HEK293 (cell line): ENCODE results near the gene IGLON5.

Source experiments
- KLF16 ChIP-seq: fragments of 450-650 bp; formaldehyde crosslinking; IDR thresholded peaks from 2 replicates; pipeline ENCODE4 v1.5.1; 2017; ENCODE audit warnings: missing biosample characterization, missing genetic modification characterization
- KLF8 ChIP-seq: fragments of 450-650 bp; formaldehyde crosslinking; IDR thresholded peaks from 2 replicates; pipeline ENCODE4 v1.5.1; 2016; ENCODE audit warnings: missing biosample characterization, missing genetic modification characterization
- PATZ1 ChIP-seq: fragments of 450-650 bp; formaldehyde crosslinking; IDR thresholded peaks from 2 replicates; pipeline ENCODE4 v1.5.1; 2016; ENCODE audit warnings: missing biosample characterization, missing genetic modification characterization
- ZNF10 ChIP-seq: fragments of 450-650 bp; formaldehyde crosslinking; IDR thresholded peaks from 2 replicates; pipeline ENCODE4 v1.5.1; 2017; ENCODE audit warnings: missing biosample characterization, missing genetic modification characterization
- ZNF114 ChIP-seq: fragments of 450-650 bp; formaldehyde crosslinking; IDR thresholded peaks from 2 replicates; pipeline ENCODE4 v1.5.0; 2017; ENCODE audit warnings: missing biosample characterization, missing genetic modification characterization
- ZNF37A ChIP-seq: fragments of 450-650 bp; IDR thresholded peaks from 2 replicates; pipeline ENCODE4 v1.5.1; 2018; ENCODE audit warnings: missing biosample characterization, missing genetic modification characterization
- ZSCAN16 ChIP-seq: fragments of 450-650 bp; formaldehyde crosslinking; IDR thresholded peaks from 2 replicates; pipeline ENCODE4 v1.5.1; 2016; ENCODE audit warnings: missing biosample characterization, missing genetic modification characterization
- TF ChIP-seq, protein P1 (sequence below): sonication (generic); formaldehyde crosslinking; IDR thresholded peaks from 2 replicates; pipeline ENCODE4 v1.8.1; 2022; ENCODE audit warnings: mild to moderate bottlenecking, moderate library complexity, missing genetic modification reagents
- TF ChIP-seq, protein P2 (sequence below): fragments of 450-650 bp; formaldehyde crosslinking; IDR thresholded peaks from 2 replicates; pipeline ENCODE4 v1.5.1; 2016; ENCODE audit warnings: missing biosample characterization, missing genetic modification characterization
- TF ChIP-seq, protein P3 (sequence below): fragments of 450-650 bp; formaldehyde crosslinking; optimal IDR thresholded peaks from 2 replicates; pipeline ENCODE3; 2016; ENCODE audit warnings: missing biosample characterization, mild to moderate bottlenecking, missing genetic modification characterization

DNA sequence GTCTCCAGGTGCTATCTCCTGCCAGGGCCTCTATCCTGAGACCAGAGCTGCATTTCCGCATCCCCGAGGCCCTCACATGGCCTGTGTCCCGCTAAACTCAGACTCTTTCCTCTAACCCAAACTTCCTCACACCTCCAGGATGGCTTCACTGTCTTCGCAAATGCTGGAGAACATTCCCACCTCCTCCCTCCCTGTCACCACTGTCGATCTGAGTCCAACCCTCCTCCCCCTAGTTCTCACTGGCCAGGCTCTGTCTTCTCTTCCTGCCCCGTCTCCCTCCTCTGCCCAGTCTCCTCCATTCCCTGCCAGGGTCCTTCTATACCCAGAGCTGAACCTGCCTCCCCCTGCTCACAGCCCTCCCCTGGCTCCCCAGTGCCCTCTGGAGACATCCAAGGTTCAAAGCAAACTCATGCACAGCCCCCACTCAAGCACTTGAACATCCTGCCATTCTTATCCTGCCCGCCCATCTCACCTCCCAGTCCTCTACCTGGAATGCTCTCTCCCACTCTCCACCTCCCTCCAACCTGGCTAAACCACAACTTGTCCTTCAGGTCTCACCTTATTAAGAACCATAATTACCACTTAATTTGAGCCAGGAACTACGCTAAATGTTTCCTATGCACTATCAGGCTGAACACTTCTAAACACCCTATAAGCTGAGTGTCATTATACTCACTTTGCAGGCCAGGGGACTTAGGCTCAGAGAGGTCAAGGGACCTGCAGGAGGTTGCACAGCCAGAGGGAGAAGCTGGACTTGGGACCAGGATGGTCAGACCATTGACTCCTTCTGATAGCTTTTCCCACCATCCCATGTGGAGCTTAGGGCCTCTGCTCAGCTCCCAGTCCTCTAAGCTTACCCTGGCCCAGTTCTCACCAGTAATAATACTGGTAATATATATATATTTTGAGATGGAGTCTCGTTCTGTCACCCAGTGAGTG lies 31.5 kb downstream of the IGLON5 start:
- TF ChIP-seq, protein P1, sequence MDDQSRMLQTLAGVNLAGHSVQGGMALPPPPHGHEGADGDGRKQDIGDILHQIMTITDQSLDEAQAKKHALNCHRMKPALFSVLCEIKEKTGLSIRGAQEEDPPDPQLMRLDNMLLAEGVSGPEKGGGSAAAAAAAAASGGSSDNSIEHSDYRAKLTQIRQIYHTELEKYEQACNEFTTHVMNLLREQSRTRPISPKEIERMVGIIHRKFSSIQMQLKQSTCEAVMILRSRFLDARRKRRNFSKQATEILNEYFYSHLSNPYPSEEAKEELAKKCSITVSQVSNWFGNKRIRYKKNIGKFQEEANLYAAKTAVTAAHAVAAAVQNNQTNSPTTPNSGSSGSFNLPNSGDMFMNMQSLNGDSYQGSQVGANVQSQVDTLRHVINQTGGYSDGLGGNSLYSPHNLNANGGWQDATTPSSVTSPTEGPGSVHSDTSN (CRISPR knock-in tag), result no peak
- TF ChIP-seq ZNF37A (no peak), ZNF114 (tag by site-specific recombination) (no peak), KLF8 (no peak), ZNF10 (tag by site-specific recombination) (no peak), ZSCAN16 (tag by site-specific recombination) (no peak), KLF16 (tag by site-specific recombination) (no peak), PATZ1 (tag by site-specific recombination) (no peak)
- TF ChIP-seq, protein P2, sequence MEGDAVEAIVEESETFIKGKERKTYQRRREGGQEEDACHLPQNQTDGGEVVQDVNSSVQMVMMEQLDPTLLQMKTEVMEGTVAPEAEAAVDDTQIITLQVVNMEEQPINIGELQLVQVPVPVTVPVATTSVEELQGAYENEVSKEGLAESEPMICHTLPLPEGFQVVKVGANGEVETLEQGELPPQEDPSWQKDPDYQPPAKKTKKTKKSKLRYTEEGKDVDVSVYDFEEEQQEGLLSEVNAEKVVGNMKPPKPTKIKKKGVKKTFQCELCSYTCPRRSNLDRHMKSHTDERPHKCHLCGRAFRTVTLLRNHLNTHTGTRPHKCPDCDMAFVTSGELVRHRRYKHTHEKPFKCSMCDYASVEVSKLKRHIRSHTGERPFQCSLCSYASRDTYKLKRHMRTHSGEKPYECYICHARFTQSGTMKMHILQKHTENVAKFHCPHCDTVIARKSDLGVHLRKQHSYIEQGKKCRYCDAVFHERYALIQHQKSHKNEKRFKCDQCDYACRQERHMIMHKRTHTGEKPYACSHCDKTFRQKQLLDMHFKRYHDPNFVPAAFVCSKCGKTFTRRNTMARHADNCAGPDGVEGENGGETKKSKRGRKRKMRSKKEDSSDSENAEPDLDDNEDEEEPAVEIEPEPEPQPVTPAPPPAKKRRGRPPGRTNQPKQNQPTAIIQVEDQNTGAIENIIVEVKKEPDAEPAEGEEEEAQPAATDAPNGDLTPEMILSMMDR (tag by site-specific recombination), result no peak
- TF ChIP-seq, protein P3, sequence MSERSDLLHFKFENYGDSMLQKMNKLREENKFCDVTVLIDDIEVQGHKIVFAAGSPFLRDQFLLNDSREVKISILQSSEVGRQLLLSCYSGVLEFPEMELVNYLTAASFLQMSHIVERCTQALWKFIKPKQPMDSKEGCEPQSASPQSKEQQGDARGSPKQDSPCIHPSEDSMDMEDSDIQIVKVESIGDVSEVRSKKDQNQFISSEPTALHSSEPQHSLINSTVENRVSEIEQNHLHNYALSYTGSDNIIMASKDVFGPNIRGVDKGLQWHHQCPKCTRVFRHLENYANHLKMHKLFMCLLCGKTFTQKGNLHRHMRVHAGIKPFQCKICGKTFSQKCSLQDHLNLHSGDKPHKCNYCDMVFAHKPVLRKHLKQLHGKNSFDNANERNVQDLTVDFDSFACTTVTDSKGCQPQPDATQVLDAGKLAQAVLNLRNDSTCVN (tag by site-specific recombination), result no peak
